H1 (cell line): ENCODE measurements around the gene ZFAND3. TPM values are rescaled to one million over a fixed set of nuclear protein-coding genes. Genes with fewer than 3 reads are reported as not detected.

ENCODE experiments used
- ATF2 ChIP-seq: IDR thresholded peaks from 2 replicates; pipeline ENCODE4 v1.6.1; 2012; ENCODE audit warnings: low read length, inconsistent platforms
- GABPA ChIP-seq: IDR thresholded peaks from 2 replicates; pipeline ENCODE4 v1.6.1; 2011; ENCODE audit warnings: mild to moderate bottlenecking, low read length, moderate library complexity, borderline replicate concordance; ENCODE audit not compliant: insufficient read depth
- polyA plus RNA-seq, 7 experiments: library from polyadenylated mRNA; depleted of rRNA in 3 of 7; stranded (reverse) in 5 of 7; unstranded in 2 of 7; fragments of >200 nt in 5 of 7; fragments of 200-250 nt in 2 of 7; gene quantifications; 1 replicate in 5 of 7; 2 replicates in 1 of 7; 4 replicates in 1 of 7; pipeline versions ENCODE4 v1.2.1 to v1.2.3, GENCODE V29; 2011 to 2013; ENCODE audit warnings: missing spikeins in 2 of 7, mixed read lengths in 2 of 7
- total RNA-seq: library from RNA; stranded (reverse); fragmentation: NEBNext Ultra II Directional; extraction: Animal tissue kit (Norgen Biotek cat#: 25700); gene quantifications from 2 replicates; pipeline ENCODE4 v1.2.1, GENCODE V29; 2021

ZFAND3 gene
- total and polyA plus RNA-seq, 2 of the 8 experiments (the other 6 are each of a cell fraction or from before 2014, with no cell fraction given) = 13.0 to 51.3 TPM

- no peak for TF ChIP-seq GABPA
- TF ChIP-seq ATF2 = no peak
Measured at GRCh38 chr6:37956711-37957275, 137.3 kb downstream of the ZFAND3 start (continued).
